ENCODE data around the gene THAP9.
"Not testable (repeated sequence)": the region's sequence is repeated elsewhere in the genome, so short reads cannot be mapped to it uniquely, and the experiment has no call there.

Gene THAP9

GRCh38 chr4:82900411-82901182, at the start of gene THAP9:
Gene THAP9 (plus strand): TSS chr4:82900735. CDS start chr4:82900803, 68 bp downstream.
- peak; percentile 99 for DNase-seq (ENCODE audit: low read depth, low spot score)

GRCh38 chr4:82851318-82851717, 49.2 kb upstream of the THAP9 start:
- DNase-seq (ENCODE audit: low read depth, low spot score), result no peak

- DNase-seq (ENCODE audit: low read depth, low spot score), result peak; percentile 27
These were observed 48.4 kb upstream of the THAP9 start for GRCh38 chr4:82851885-82852750.

- DNase-seq (ENCODE audit: low read depth, low spot score), result no peak
These were observed 47.7 kb upstream of the THAP9 start for GRCh38 chr4:82852751-82853285.

GRCh38 chr4:82860487-82860886, 40.0 kb upstream of the THAP9 start:
- DNase-seq (ENCODE audit: low read depth, low spot score), result not testable (repeated sequence)

- DNase-seq (ENCODE audit: low read depth, low spot score), result no peak
These were observed 39.0 kb upstream of the THAP9 start for GRCh38 chr4:82861529-82861928.

- DNase-seq (ENCODE audit: low read depth, low spot score), result no peak
These were observed 36.1 kb upstream of the THAP9 start for GRCh38 chr4:82864336-82864979.

GRCh38 chr4:82865592-82865991, 34.9 kb upstream of the THAP9 start:
- DNase-seq (ENCODE audit: low read depth, low spot score), result peak; percentile 64

- not testable (repeated sequence) for DNase-seq (ENCODE audit: low read depth, low spot score)
These were observed 34.5 kb upstream of the THAP9 start for GRCh38 chr4:82866033-82866432.

- DNase-seq (ENCODE audit: low read depth, low spot score), result no peak
These were observed 33.7 kb upstream of the THAP9 start for GRCh38 chr4:82866706-82867385.

GRCh38 chr4:82868572-82868971, 32.0 kb upstream of the THAP9 start:
- DNase-seq (ENCODE audit: low read depth, low spot score), result no peak

- no peak for DNase-seq (ENCODE audit: low read depth, low spot score)
These were observed 15.1 kb upstream of the THAP9 start for GRCh38 chr4:82885410-82885809.

GRCh38 chr4:82886147-82886942, 14.2 kb upstream of the THAP9 start:
- DNase-seq (ENCODE audit: low read depth, low spot score), result no peak

- DNase-seq (ENCODE audit: low read depth, low spot score), result no peak
These were observed 11.2 kb upstream of the THAP9 start for GRCh38 chr4:82889287-82889686.

GRCh38 chr4:82890528-82890900, 10.0 kb upstream of the THAP9 start:
- DNase-seq (ENCODE audit: low read depth, low spot score), result no peak

- peak; percentile 99 for DNase-seq (ENCODE audit: low read depth, low spot score)
These were observed 9.4 kb upstream of the THAP9 start, which contains the start of gene SEC31A for GRCh38 chr4:82890901-82891706. Gene SEC31A (minus strand): TSS chr4:82891153. CDS start chr4:82881936, 9,217 bp downstream.

- peak; percentile 39 for DNase-seq (ENCODE audit: low read depth, low spot score)
These were observed 8.6 kb upstream of the THAP9 start for GRCh38 chr4:82891707-82892466.

GRCh38 chr4:82892467-82892802, 8.1 kb upstream of the THAP9 start:
- DNase-seq (ENCODE audit: low read depth, low spot score), result no peak

GRCh38 chr4:82893942-82894341, 6.6 kb upstream of the THAP9 start:
- no peak for DNase-seq (ENCODE audit: low read depth, low spot score)

Data from astrocyte of the hippocampus (primary cell).